ENCODE data around the gene SBF2.

- TF ChIP-seq EZH2 (IDR thresholded peaks at IDR 0.05; ENCODE audit: low read length) (no peak), CTCF (optimal IDR thresholded peaks at IDR 0.05 in 1 of 3, IDR thresholded peaks at IDR 0.05 in 1 of 3, conservative IDR thresholded peaks at IDR 0.05 in 1 of 3; ENCODE audit: extremely low read depth in 1 of 3, insufficient read depth in 2 of 3, low read length in 3 of 3) (no peak)
Observed at GRCh38 chr11:10274726-10275125, 19.3 kb downstream of the SBF2 start.

Measured in keratinocyte (primary cell).